Nephron (organoid): ENCODE data around the gene SLC4A4.

ENCODE experiments used
- H3K27ac Mint-ChIP-seq, 3 experiments: 2 replicates each; pipeline ENCODE4 v1.8.0; 2020; ENCODE audit warnings: mixed read lengths in 3 of 3, mild to moderate bottlenecking in 2 of 3, moderate library complexity in 1 of 3
- H3K27me3 Mint-ChIP-seq: 2 replicates; pipeline ENCODE4 v1.8.0; 2021; ENCODE audit warnings: low read depth, mild to moderate bottlenecking, moderate library complexity, mixed read lengths
- H3K36me3 Mint-ChIP-seq: 2 replicates; pipeline ENCODE4 v1.8.0; 2020; ENCODE audit warnings: low read depth, mixed read lengths
- H3K4me1 Mint-ChIP-seq: 2 replicates; pipeline ENCODE4 v1.8.0; 2020; ENCODE audit warnings: mixed read lengths
- H3K4me3 Mint-ChIP-seq, 3 experiments: 2 replicates each; pipeline ENCODE4 v1.8.0; 2020; ENCODE audit warnings: mild to moderate bottlenecking in 3 of 3, mixed read lengths in 3 of 3, moderate library complexity in 2 of 3
- H3K9me3 Mint-ChIP-seq: 2 replicates; pipeline ENCODE4 v1.8.0; 2020; ENCODE audit warnings: mixed read lengths
- TF ChIP-seq, protein P1 (sequence below), 3 experiments: fragments of 200-600 bp; sonication (generic); IDR thresholded peaks; one replicate each; pipeline ENCODE4 v1.5.0; 2021; ENCODE audit warnings: antibody characterized with exemption in 3 of 3; ENCODE audit not compliant: unreplicated experiment in 3 of 3

Gene SLC4A4

DNA sequence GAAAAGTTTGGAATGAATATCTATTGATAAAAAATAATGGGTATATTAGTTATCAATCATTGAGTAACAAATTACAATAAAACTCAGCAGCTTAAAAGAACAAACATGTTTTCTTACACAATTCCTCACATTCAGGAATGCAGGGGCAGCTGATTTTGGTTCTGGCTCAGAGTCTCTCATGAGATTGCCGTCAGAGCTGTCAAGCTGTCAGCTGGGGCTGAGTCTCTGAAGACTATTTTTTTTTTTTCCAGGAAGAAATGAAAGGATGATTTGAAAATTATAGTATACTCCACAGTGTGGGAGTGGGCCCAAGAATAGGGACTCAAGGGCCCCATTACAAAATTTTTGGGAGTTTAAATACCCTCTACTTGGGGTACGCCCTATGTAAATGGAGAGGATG lies 226.0 kb downstream of the SLC4A4 start:
- H3K4me3 Mint-ChIP-seq, result no peak overlapping the region
- H3K9me3 Mint-ChIP-seq, result no peaks in the 10 kb centered on the region
- no peaks in the 10 kb centered on the region for H3K4me1 Mint-ChIP-seq
- H3K27ac Mint-ChIP-seq, result no peak overlapping the region
- TF ChIP-seq, protein P1, sequence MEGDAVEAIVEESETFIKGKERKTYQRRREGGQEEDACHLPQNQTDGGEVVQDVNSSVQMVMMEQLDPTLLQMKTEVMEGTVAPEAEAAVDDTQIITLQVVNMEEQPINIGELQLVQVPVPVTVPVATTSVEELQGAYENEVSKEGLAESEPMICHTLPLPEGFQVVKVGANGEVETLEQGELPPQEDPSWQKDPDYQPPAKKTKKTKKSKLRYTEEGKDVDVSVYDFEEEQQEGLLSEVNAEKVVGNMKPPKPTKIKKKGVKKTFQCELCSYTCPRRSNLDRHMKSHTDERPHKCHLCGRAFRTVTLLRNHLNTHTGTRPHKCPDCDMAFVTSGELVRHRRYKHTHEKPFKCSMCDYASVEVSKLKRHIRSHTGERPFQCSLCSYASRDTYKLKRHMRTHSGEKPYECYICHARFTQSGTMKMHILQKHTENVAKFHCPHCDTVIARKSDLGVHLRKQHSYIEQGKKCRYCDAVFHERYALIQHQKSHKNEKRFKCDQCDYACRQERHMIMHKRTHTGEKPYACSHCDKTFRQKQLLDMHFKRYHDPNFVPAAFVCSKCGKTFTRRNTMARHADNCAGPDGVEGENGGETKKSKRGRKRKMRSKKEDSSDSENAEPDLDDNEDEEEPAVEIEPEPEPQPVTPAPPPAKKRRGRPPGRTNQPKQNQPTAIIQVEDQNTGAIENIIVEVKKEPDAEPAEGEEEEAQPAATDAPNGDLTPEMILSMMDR (IDR thresholded peaks at IDR 0.05; ENCODE audit: unreplicated experiment in 3 of 3), result no peak
- no peaks in the 10 kb centered on the region for H3K27me3 Mint-ChIP-seq
- peaks cover 4% of the 10 kb centered on the region for H3K36me3 Mint-ChIP-seq

GRCh38 chr4:71566856-71567255 lies 228.0 kb downstream of the SLC4A4 start:
- Mint-ChIP-seq H3K4me3 (no peak overlapping the region), H3K27me3 (peaks cover 4% of the 10 kb centered on the region), H3K36me3 (peaks cover 4% of the 10 kb centered on the region), H3K9me3 (no peaks in the 10 kb centered on the region), H3K4me1 (no peaks in the 10 kb centered on the region), H3K27ac (no peak overlapping the region)
- TF ChIP-seq, protein P1 (IDR thresholded peaks at IDR 0.05; ENCODE audit: unreplicated experiment in 3 of 3), result no peak

- Mint-ChIP-seq H3K4me3 (no peak overlapping the region), H3K27me3 (peaks cover 4% of the 10 kb centered on the region), H3K36me3 (peaks cover 4% of the 10 kb centered on the region), H3K27ac (no peak overlapping the region), H3K4me1 (no peaks in the 10 kb centered on the region), H3K9me3 (peaks cover 2% of the 10 kb centered on the region)
- TF ChIP-seq, protein P1 (IDR thresholded peaks at IDR 0.05; ENCODE audit: unreplicated experiment in 3 of 3), result no peak
Measured at GRCh38 chr4:71568131-71568530, 229.3 kb downstream of the SLC4A4 start.

- TF ChIP-seq, protein P1 (IDR thresholded peaks at IDR 0.05; ENCODE audit: unreplicated experiment in 3 of 3), result no peak
- H3K36me3 Mint-ChIP-seq, result peaks cover 7% of the 10 kb centered on the region
- no peak overlapping the region for H3K27ac Mint-ChIP-seq
- no peaks in the 10 kb centered on the region for H3K4me1 Mint-ChIP-seq
- H3K4me3 Mint-ChIP-seq, result no peak overlapping the region
- H3K9me3 Mint-ChIP-seq, result peaks cover 7% of the 10 kb centered on the region
- H3K27me3 Mint-ChIP-seq, result peaks cover 4% of the 10 kb centered on the region
Measured at GRCh38 chr4:71570492-71570891, 231.7 kb downstream of the SLC4A4 start.

DNA sequence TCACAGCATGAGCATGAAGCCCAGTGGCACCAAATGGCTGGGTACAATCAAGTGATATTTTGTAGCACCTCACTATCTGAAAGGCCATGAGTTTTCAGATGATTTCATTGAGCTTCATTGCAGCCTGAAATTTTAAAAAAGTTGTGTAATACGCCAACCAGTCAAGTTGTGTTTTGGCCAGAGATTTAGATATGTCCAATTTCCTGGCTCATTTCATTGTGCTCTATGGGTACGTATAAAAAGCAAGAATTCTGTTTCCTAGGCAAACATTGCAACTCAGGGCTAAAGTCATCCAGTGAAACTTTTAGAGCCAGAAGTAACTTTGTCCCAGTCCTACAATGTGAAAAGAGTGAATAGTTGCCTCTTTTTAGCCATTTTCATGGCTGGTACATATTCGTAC lies 232.5 kb downstream of the SLC4A4 start:
- Mint-ChIP-seq H3K4me3 (no peak overlapping the region), H3K36me3 (peaks cover 7% of the 10 kb centered on the region), H3K27me3 (peaks cover 4% of the 10 kb centered on the region), H3K9me3 (peaks cover 11% of the 10 kb centered on the region), H3K4me1 (no peaks in the 10 kb centered on the region), H3K27ac (no peak overlapping the region)
- TF ChIP-seq, protein P1 (IDR thresholded peaks at IDR 0.05; ENCODE audit: unreplicated experiment in 3 of 3), result no peak

GRCh38 chr4:71583971-71584370 lies 245.2 kb downstream of the SLC4A4 start:
- no peaks in the 10 kb centered on the region for H3K4me1 Mint-ChIP-seq
- no peaks in the 10 kb centered on the region for H3K36me3 Mint-ChIP-seq
- H3K9me3 Mint-ChIP-seq, result peaks cover 3% of the 10 kb centered on the region
- H3K27me3 Mint-ChIP-seq, result no peaks in the 10 kb centered on the region
- no peak overlapping the region for H3K27ac Mint-ChIP-seq
- no peak overlapping the region for H3K4me3 Mint-ChIP-seq
- TF ChIP-seq, protein P1 (IDR thresholded peaks at IDR 0.05; ENCODE audit: unreplicated experiment in 3 of 3), result no peak
